PC-9 (cell line): ENCODE data around the gene SEC14L3.

Experiments
- CTCF ChIP-seq: fragments of 200-600 bp; sonication (generic); conservative IDR thresholded peaks from 2 replicates; pipeline ENCODE4 v1.6.1; 2017; ENCODE audit warnings: mixed run types, antibody characterized with exemption, mild to moderate bottlenecking, moderate library complexity
- EZH2 ChIP-seq: fragments of 200-600 bp; sonication (generic); IDR thresholded peaks from 2 replicates; pipeline ENCODE4 v1.8.0; 2017; ENCODE audit warnings: antibody characterized with exemption, low read depth

GRCh38 chr22:30455075-30455840 lies 16.6 kb downstream of the SEC14L3 start:
- no peak for TF ChIP-seq CTCF
- no peak for TF ChIP-seq EZH2
